PC-9 (cell line): ENCODE data around the gene DMRT1.

Source experiments
- EZH2 ChIP-seq: fragments of 200-600 bp; sonication (generic); IDR thresholded peaks from 2 replicates; pipeline ENCODE4 v1.8.0; 2017; ENCODE audit warnings: antibody characterized with exemption, low read depth
- TF ChIP-seq, protein P1 (sequence below): fragments of 200-600 bp; sonication (generic); conservative IDR thresholded peaks from 2 replicates; pipeline ENCODE4 v1.6.1; 2017; ENCODE audit warnings: mixed run types, antibody characterized with exemption, mild to moderate bottlenecking, moderate library complexity

- TF ChIP-seq, protein P1, sequence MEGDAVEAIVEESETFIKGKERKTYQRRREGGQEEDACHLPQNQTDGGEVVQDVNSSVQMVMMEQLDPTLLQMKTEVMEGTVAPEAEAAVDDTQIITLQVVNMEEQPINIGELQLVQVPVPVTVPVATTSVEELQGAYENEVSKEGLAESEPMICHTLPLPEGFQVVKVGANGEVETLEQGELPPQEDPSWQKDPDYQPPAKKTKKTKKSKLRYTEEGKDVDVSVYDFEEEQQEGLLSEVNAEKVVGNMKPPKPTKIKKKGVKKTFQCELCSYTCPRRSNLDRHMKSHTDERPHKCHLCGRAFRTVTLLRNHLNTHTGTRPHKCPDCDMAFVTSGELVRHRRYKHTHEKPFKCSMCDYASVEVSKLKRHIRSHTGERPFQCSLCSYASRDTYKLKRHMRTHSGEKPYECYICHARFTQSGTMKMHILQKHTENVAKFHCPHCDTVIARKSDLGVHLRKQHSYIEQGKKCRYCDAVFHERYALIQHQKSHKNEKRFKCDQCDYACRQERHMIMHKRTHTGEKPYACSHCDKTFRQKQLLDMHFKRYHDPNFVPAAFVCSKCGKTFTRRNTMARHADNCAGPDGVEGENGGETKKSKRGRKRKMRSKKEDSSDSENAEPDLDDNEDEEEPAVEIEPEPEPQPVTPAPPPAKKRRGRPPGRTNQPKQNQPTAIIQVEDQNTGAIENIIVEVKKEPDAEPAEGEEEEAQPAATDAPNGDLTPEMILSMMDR = peak; percentile 71
- no peak for TF ChIP-seq EZH2
Measured at GRCh38 chr9:806285-807156, 35.0 kb upstream of the DMRT1 start.
